GM21825 (cell line): ENCODE measurements around the gene GALE.
A peak's percentile ranks its signal among the peaks of the same experiment; 100 is the strongest.
"Not testable (repeated sequence)": the region's sequence is repeated elsewhere in the genome, so short reads cannot be mapped to it uniquely, and the experiment has no call there.

Source experiments
- ATAC-seq: cut with Tn5 transposase; IDR thresholded peaks from one replicate; pipeline ENCODE4 v1.9.1; 2021; ENCODE audit warnings: mild to moderate bottlenecking, moderate library complexity; ENCODE audit not compliant: unreplicated experiment

GALE gene

GRCh38 chr1:23793018-23793781 is 7.4 kb downstream of the GALE start:
- ATAC-seq = no peak

GRCh38 chr1:23792151-23792945 is 8.2 kb downstream of the GALE start:
- ATAC-seq = no peak

DNA sequence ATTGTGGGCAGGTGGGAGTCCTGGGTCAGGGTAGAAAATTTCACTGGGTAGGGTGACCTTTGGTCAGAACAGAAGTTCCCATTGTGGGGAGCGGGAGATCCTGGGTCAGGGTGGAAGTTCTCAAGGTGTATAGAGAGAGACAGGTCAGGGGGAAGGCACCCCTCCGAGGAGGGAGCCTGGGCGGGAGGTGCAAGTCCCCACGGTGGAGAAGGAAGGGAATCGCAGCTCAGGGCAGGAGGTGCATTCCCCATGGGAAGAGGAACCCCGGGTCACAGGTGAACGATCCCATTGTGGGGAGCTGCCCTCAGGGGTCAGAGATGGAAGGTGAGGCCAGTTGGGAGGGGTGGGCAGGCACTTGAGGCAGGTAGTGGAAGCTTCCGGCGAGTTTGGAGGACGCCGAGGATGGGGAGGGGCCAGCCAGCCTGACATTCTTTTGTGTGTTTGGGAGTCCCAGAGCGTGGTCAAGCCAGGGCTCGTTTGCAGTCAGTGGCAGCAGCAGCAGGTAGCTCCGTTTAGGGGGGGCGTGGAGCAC is 9.0 kb downstream of the GALE start:
- no peak for ATAC-seq

GRCh38 chr1:23790696-23791515 is 9.6 kb downstream of the GALE start, which contains the start of gene LYPLA2:
Gene LYPLA2 (plus strand): TSS chr1:23791145. CDS start chr1:23792683, 1,538 bp downstream.
- peak; percentile 72 for ATAC-seq

GRCh38 chr1:23788695-23789094 is 11.9 kb downstream of the GALE start:
- no peak for ATAC-seq

DNA sequence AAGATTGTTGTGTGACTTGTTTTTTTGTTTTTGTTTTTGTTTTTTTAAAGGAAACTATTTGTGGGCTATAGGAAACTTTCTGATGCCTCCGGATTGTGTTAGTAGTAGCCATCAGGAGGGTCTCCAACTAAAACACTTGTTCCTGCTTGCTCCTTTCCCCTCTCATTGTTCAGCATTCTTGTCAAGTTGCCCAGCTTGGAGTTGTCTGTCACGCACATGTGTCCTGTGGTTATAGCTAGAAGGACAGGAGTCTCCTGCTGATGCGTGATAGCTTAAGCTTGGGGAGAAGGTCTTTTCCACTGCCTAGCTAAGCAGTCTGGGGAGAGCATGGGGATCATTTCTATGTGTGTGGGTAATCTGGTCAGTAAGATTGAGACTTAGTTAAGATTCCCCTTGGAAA is 12.9 kb downstream of the GALE start:
- no peak for ATAC-seq

- ATAC-seq = no peak
Observed at GRCh38 chr1:23784846-23785245, 15.7 kb downstream of the GALE start.

- ATAC-seq = not testable (repeated sequence)
Observed at GRCh38 chr1:23783141-23783540, 17.4 kb downstream of the GALE start.

DNA sequence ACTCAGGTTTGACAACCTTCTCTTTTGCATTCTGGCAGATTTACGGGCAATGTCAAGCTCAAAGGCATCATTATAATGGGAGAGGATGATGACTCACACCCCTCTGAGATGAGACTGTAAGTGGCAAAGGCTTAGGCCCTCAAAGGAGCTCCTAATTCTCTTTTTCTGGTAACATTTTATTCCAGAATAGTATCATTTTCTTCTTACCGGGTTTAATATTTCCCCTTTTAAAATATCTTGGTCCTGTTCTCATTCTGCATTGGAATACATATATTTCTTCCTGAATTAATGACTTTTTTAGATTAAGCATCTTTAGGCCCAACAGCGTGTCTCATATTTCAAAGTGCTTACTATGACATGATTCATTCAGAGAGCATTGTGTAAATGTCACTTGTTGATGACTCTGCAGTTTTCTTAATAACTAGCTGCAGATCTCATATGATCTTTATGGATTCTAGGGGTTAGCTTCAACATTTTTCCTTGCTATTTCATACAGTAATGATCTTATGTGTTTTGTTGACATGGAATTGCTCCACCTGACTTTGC is 20.7 kb downstream of the GALE start:
- ATAC-seq = no peak

- peak; percentile 60 for ATAC-seq
Observed at GRCh38 chr1:23777979-23778814, 22.4 kb downstream of the GALE start, which contains the start of gene PITHD1. Gene PITHD1 (plus strand): TSS chr1:23778418. CDS start chr1:23778516, 98 bp downstream.

- no peak for ATAC-seq
Observed at GRCh38 chr1:23776217-23776616, 24.3 kb downstream of the GALE start.

GRCh38 chr1:23774174-23774880 is 26.2 kb downstream of the GALE start:
- ATAC-seq = no peak

GRCh38 chr1:23772854-23773242 is 27.7 kb downstream of the GALE start:
- no peak for ATAC-seq

GRCh38 chr1:23772049-23772853 is 28.3 kb downstream of the GALE start:
- no peak for ATAC-seq

- no peak for ATAC-seq
Observed at GRCh38 chr1:23768733-23769132, 31.8 kb downstream of the GALE start.

GRCh38 chr1:23763041-23763577 is 37.4 kb downstream of the GALE start:
- no peak for ATAC-seq

GRCh38 chr1:23759277-23759676 is 41.3 kb downstream of the GALE start:
- ATAC-seq = no peak

DNA sequence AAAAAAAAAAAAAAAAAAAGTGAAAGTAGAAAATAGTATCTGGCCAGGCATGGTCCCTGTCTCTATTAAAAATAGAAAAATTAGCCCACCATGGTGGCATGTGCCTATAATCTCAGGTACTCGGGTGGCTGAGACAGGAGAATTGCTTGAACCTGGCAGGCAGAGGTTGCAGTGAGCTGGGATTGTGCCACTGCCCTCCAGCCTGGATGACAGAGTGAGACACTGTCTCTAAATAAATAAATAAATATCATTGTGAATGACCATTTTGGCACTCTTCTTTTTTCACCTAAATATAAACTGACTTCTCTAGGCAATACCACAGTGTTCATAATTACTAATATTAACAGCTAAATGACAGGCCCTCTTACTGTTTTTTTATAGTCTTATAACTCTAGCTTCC is 42.7 kb downstream of the GALE start:
- ATAC-seq = no peak
